SU-DHL-6 (cell line): Measurements from ENCODE around the gene ALPI.

Source experiments
- CTCF ChIP-seq: fragments of 200-600 bp; sonication (generic); IDR thresholded peaks from one replicate; pipeline ENCODE4 v1.5.1; 2017; ENCODE audit warnings: antibody characterized with exemption, mild to moderate bottlenecking, low read length, moderate library complexity; ENCODE audit not compliant: insufficient read depth, poor library complexity, severe bottlenecking
- EZH2phosphoT487 ChIP-seq: fragments of 200-600 bp; sonication (generic), shearing (Covaris generic); conservative IDR thresholded peaks from 2 replicates; pipeline ENCODE4 v1.6.1; 2018; ENCODE audit warnings: mild to moderate bottlenecking, antibody characterized with exemption, low read length, moderate library complexity, mixed read lengths

GRCh38 chr2:232476045-232476444 lies 20.1 kb downstream of the ALPI start:
- TF ChIP-seq CTCF: no peak
- TF ChIP-seq EZH2phosphoT487: no peak
